GM12873 (cell line): ENCODE measurements around the gene GATAD1.

Source experiments
- CTCF ChIP-seq: IDR thresholded peaks from 2 replicates; pipeline ENCODE4 v1.5.1; 2012; ENCODE audit warnings: low read depth, mild to moderate bottlenecking, moderate library complexity, low read length, control low read depth; ENCODE audit not compliant: insufficient read depth; ENCODE audit errors: missing control alignments

Gene GATAD1

GRCh38 chr7:92506363-92506762 lies 59.1 kb downstream of the GATAD1 start:
- TF ChIP-seq CTCF, result no peak

DNA sequence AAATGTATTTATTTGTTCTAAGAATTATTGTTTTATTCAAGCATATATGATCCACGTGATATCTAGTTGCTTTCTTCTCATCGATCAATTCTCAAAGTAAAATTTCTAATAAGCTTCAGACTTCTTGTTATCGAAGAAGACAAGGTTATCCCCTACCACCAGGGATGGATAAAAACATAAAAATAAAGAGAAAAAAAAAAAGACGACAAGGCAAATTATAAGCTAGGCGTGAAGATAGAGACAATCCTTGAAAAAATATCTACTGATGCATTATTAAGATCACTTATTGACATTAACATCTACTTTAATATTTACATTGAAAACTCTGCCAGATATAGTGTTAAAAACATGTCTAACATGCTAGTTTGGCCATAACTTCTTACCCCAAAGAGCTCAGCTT lies 61.7 kb downstream of the GATAD1 start:
- no peak for TF ChIP-seq CTCF
